Activated T-helper 1 cell treated with anti-CD3 and anti-CD28 coated beads, Interleukin-2, amount 50 U/mL, for 16 hours (primary cell): ENCODE measurements around the gene CDH13.

Experiments
- DNase-seq, 2 donors: peaks; one replicate each; pipeline ENCODE4 v3.0.0-alpha.2; 2020; ENCODE audit warnings: low read depth in 1 of 2, low spot score in 1 of 2

Gene CDH13

DNA sequence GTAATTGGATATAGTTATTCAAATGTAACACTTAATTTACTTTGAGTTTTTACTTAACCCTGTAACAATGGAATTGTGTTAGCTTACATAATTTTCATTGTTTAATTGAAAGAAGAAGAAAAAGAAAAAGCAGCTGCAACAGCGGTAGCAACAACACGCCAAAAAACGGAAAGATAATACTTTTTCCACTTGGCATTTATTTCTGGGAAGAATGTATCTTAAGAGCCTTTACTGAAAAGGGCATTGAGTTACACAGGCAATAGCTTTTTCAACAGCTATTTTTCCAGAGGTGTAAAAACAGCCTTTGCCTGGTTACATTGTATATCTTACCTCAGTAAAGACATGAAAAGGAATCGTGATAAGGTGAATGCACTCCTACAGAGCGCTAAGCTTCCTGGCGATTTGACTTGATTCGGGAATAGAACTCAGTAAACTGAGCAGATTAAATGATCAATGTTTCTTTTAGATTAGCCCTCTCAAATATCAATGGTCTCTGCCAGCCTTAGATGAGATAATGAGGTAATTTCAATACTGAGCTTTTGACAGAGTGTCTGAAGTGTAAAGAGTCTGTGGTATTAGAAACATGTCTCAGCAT lies 311.3 kb downstream of the CDH13 start:
- DNase-seq, result no peak

DNA sequence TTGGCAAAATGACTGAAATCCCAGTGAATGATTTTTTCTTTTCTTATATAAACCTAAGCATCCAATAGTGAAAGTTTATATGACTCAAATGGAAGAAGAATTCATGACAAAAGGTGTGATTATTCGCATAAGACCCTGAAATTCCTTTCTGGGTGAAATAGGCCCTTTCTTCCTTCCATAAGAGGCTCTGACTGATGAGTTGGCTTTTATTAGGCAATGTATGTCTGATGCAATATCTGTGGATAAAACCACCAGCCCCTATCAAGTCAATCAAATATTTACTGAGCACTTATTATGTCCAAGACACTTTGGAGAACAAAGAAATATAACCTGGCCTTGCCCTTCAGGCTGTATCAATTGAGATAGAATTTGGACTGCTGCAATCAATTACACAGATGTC lies 316.6 kb downstream of the CDH13 start:
- no peak for DNase-seq

GRCh38 chr16:82945420-82946101 lies 318.8 kb downstream of the CDH13 start:
- no peak for DNase-seq

DNA sequence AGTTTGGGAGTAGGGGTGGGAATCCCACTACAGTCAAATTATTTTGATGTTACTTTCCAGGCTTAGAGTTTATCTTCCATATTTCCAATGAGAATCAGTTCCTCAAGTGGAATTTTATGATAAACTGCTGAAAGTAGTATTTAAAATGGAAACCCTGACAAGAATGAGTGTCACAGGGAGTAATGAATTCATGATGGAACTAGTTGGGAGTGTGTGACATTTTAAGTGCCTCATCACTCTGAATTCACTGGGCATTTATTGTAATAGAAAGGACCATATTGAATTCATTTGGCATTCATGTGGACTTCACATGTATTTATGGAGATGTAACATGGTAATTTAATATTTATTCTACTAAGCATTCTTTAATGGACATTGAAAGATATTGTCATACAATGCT lies 320.9 kb downstream of the CDH13 start:
- DNase-seq, result no peak

GRCh38 chr16:82949016-82949415 lies 322.2 kb downstream of the CDH13 start:
- no peak for DNase-seq

GRCh38 chr16:82953517-82953916 lies 326.7 kb downstream of the CDH13 start:
- no peak for DNase-seq

DNA sequence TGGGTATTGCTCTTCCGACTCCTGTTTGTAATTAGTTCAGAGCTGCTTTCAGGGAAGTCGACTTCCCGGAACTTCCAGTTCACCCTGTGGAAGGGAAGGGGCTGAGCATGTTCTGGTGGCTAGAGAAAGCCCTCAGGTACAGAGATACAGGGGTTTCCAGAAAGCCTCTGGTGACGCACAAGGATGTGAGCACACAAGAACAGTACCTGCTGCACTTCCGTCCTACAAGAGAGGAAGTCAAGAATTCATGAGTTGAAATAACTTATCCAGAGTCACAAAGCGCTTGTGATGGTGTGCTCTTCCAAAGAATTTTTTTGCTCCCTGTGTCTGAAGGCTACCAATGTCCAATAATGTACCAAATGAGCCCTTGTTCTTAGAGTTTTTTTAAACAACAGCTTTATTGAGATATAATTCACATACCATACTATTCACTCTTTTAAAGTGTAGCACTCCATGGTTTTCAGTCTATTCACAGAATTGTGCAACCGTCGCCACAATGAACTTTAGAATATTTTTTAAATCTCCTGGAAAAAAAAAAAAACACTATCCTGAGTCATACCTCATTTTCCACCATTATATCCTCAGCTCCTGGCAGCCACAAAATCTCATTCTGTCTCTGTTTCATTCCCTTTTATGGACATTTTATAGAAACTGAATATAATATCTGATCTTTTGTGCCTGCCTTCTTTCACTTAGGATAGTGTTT lies 327.6 kb downstream of the CDH13 start:
- DNase-seq, result no peak

DNA sequence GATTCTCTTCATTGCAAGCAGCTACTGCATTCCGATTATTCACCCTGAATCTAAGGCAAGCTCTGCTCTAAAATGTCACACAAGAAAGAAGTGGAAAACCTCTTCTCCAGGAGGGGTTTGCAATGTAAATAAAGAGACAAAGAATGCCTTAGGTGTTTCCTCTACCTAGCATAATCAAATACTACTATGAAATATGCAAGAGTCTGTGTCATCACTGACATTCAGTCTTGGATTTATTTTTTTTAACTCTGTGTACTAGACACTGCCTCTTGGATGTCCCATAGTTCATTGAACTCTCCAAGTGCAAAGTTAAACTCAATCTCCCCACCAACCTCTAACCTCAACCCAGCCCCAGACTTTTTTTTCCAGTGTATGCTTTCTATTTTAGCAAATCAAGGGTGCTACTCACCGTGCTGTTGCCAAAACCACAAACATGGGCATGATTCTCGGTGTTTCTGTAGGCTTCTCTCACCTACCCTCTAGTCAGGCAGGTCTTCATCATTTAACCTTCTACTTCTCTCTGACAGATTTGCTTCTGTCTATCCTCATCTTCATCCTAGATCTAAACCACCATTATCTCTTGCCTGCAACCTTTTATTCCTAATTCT lies 329.1 kb downstream of the CDH13 start:
- DNase-seq, result no peak

DNA sequence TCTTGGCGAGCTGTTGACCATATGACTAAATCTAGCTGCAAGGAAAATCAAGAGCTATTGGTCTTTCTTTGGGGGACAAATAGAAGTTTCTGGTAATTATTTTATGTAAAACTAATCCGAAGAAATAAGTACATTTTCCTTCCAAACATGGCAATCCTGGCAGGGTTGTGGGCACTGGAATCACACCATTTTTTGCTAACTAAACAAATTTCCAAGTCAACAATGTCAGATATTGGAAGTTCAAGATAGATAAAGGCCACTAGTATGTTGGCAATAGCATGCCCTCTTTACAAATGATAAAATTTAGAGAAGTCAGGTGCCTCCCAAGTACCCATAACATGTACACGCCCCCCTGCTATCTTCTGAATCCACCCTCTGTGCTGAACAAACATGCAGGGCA lies 330.4 kb downstream of the CDH13 start:
- DNase-seq, result no peak

GRCh38 chr16:82960918-82961317 lies 334.1 kb downstream of the CDH13 start:
- DNase-seq, result no peak

DNA sequence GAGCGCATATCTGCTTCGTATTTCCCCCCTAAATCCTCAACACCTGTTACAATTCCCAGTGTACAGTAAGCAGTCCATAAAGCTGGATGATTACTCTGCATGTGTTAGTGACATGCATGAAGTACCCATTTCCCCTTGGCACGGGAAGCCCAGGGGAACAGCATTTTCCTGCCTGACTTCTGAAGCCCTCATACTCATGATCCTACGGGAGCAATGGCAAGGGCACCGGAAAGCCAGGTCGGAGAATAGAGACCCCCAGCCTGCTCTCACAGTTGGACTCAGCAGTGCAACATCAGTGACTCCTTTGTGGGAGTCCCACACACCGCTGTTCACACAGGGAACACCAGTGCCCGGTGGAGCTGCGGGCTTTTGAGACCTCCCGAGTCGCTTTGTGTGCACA lies 336.9 kb downstream of the CDH13 start:
- DNase-seq, result no peak

DNA sequence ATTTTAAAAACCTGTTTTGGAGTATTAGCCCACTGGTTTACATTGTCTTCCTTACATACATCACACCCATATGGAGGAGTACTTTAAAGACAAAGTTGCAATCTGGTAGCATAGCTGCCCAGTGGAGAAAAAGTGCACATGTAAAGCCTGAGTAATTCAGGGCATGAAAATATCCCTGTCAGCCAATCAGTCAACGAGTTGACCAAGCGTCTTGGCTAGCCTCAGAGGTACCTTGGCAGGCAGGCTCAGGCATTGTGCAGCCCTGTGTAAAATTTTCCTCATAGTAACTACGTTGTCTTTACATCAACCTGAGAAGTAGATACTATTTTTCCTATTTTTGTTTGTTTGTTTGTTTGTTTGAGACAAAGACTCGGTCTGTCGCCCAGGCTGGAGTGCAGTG lies 339.0 kb downstream of the CDH13 start:
- no peak for DNase-seq

DNA sequence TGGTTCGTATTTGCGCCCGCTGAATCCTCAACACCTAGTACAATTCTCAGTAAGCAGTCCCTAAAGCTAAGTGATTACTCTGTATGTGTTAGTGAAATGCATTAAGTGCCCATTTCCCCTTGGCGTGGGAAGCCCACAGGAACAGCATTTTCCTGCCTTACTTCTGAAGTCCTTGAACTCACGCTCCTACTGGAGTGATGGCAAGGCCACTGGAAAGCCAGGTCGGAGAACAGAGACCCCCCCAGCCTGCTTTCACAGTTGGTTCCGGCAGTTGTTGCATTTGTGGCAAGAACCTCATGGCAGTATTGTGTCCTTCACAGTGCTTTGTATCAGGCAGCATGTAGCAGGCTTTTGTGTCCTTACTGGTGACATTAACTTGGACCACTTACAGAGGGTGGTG lies 340.7 kb downstream of the CDH13 start:
- no peak for DNase-seq

DNA sequence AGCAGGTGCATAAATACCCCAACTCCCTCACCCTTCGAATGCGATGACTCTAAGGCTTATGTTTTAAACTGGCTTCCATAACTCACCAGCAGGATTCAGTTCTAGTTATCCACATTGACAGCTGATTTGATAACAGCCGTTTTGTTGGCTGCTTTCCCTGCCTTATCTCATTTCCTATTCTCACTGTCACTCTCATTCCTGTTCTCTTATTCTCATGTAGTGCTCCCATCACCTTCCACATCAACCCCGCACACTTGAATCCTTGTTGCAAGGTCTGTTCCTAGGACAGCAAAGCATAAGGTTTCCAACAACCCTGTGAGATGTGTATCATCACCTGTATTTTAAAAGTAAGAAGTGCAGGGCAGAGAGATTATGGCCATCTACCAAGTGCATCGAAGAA lies 344.4 kb downstream of the CDH13 start:
- no peak for DNase-seq

GRCh38 chr16:82972331-82972919 lies 345.7 kb downstream of the CDH13 start:
- DNase-seq, result no peak

- DNase-seq, result no peak
Observed at GRCh38 chr16:82979406-82980111, 352.8 kb downstream of the CDH13 start.

DNA sequence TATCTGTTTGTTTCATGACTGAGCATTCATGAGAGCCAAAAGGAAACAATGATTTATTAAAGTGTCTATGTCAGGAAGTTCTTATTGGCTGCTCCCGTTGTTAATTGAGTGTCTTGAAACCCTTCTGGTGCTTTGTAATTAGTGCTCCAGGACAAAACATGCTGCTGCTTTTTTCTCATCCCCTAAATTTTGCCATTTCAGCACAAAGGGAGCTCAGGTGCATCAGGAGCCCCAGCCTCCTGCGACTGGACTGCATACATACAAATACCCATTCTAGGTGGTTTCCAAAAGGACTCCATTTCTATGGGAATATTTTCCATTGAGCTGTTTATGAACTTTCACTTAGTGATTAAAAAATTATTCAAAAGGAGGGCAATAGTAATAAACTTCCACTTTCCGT lies 354.0 kb downstream of the CDH13 start:
- no peak for DNase-seq

- no peak for DNase-seq
Observed at GRCh38 chr16:82987767-82988166, 361.0 kb downstream of the CDH13 start.

- DNase-seq, result no peak
Observed at GRCh38 chr16:82990155-82990554, 363.4 kb downstream of the CDH13 start.

DNA sequence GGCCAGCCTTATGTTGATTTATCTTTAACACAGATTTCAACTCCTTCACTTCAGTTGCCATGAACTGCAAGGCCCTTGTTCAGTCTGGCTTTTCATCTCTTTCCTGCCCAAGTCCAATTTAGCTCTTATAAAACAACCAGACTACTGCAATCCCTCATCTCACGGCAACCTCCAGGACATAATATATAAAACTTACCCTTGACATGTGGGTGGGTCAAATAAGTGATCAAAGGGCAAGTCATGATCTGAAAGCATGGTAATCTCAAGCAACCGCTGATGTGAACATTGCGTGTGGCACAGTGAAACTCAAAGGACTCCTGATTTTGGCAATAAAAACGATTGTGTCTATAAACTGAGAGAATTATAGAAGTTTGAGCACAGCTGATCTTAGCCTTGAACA lies 364.6 kb downstream of the CDH13 start:
- DNase-seq, result no peak

DNA sequence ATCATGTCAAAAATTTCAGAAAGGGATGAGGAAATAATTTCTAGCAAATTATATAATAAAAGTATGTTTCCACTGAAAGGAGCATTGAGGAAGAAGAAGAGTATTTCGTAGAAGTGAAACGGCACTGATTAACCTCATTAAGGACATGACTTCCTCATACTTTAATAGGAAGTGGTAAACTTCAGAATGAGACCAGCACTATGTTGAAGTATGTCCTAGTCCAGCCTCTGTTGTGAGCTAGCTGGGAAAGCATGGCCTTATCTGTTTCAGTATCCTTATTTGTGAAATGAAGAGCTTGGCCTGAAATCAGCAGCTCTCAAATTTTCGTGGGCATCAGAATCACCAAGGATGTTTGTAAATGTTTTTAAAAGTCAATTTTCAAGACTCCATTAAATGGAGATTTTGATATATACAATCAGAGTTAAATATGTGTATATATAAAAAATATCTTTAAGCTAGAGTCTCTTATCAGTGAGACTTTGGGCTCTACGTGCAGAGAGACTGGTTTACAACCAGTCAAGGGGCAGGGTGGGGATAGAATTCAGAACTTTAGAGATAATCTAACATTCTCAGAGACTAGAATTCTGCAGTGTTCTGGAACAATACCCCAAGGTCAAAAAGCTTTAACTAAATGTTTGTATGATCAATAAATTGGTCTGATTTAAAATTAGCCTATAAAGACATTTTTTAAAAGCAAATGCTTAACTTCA lies 365.4 kb downstream of the CDH13 start:
- no peak for DNase-seq
